Upper lobe of left lung (tissue), 6 donors: ENCODE results near the gene NRP1. TPM values are rescaled to one million over a fixed set of nuclear protein-coding genes. Genes with fewer than 3 reads are reported as not detected.

ENCODE experiments used
- ATAC-seq, 2 donors: fragments of 200-7000 bp; cut with Tn5 transposase; one replicate each; pipeline ENCODE4 v1.9.1; 2022; ENCODE audit warnings: mild to moderate bottlenecking in 2 of 2, moderate library complexity in 2 of 2; ENCODE audit not compliant: low FRiP score in 2 of 2
- DNase-seq, 2 donors: peaks; one replicate each; pipeline ENCODE4 v3.0.0-alpha.2; 2019 to 2020
- H3K27ac ChIP-seq, 4 donors: fragments of 200-600 bp; sonication (generic); one replicate each; pipeline ENCODE4 v1.5.1; 2016 to 2019
- H3K27me3 ChIP-seq, 4 donors: fragments of 200-600 bp; sonication (generic); one replicate each; pipeline ENCODE4 v1.5.1; 2017 to 2019
- H3K36me3 ChIP-seq, 4 donors: fragments of 200-600 bp; sonication (generic); one replicate each; pipeline ENCODE4 v1.5.1; 2016 to 2019
- H3K4me1 ChIP-seq, 4 donors: fragments of 200-600 bp; sonication (generic); one replicate each; pipeline ENCODE4 v1.5.1; 2018 to 2019
- H3K4me3 ChIP-seq, 4 donors: fragments of 200-600 bp; sonication (generic); one replicate each; pipeline ENCODE4 v1.5.1; 2017 to 2019; ENCODE audit warnings: mild to moderate bottlenecking in 2 of 4, moderate library complexity in 1 of 4
- H3K9me3 ChIP-seq, 4 donors: fragments of 200-600 bp; sonication (generic); one replicate each; pipeline ENCODE4 v1.5.1; 2018 to 2019
- CTCF ChIP-seq, 6 experiments: fragments of 450-650 bp in 4 of 6; fragments of 200-600 bp in 2 of 6; sonication (generic) in 2 of 6; IDR thresholded peaks; one replicate each; pipeline ENCODE4 v1.5.1; 2016 to 2019; ENCODE audit warnings: antibody characterized with exemption in 6 of 6
- EP300 ChIP-seq, 4 donors: sonication (generic); formaldehyde crosslinking; IDR thresholded peaks; one replicate each; pipeline ENCODE4 v1.5.1; 2017; ENCODE audit warnings: antibody characterized with exemption in 4 of 4, control low read depth in 2 of 4
- POLR2A ChIP-seq, 4 donors: fragments of 450-650 bp; IDR thresholded peaks; one replicate each; pipeline ENCODE4 v1.5.1; 2016 to 2017; ENCODE audit warnings: antibody characterized with exemption in 4 of 4, mild to moderate bottlenecking in 2 of 4
- POLR2AphosphoS5 ChIP-seq, 2 donors: sonication (generic); formaldehyde crosslinking; IDR thresholded peaks; one replicate each; pipeline ENCODE4 v1.5.1; 2017; ENCODE audit warnings: antibody characterized with exemption in 2 of 2
- WGBS, 2 donors: methylation state at CpG; one replicate each; pipeline ENCODE4 v1.1.5; 2017 to 2018; 5-methylcytosine and 5-hydroxymethylcytosine counted together
- total RNA-seq, 6 donors: library from RNA; depleted of rRNA in 4 of 6; stranded (reverse); fragments of >200 nt in 4 of 6; gene quantifications; one replicate each; pipeline versions ENCODE4 v1.1.0 to v1.2.1, GENCODE V29; 2016 to 2021
- donor health status: DM: no; HTN: no; CAD: no; lungs with moderate emphysema.
- donor health status: DM: no; HTN: yes; CAD: no; lungs with severe emphysema.

Gene NRP1
- total RNA-seq, 6 donors from 2014 or later = 48.5 to 136 (median 64.1) TPM

GRCh38 chr10:33211106-33211878 lies 123.2 kb downstream of the NRP1 start:
- ATAC-seq (peak; percentile 72 to 75), DNase-seq (peak; percentile 25 to 32)
- TF ChIP-seq POLR2AphosphoS5 (IDR thresholded peaks at IDR 0.05) (peak in 1 of 2 donors; percentile 22), CTCF (IDR thresholded peaks at IDR 0.05) (no peak)
- peak overlapping the region in 3 of 4 donors; percentile 17 to 67 (median 40) for H3K27ac ChIP-seq
- WGBS, 2 donors = 54 to 62% methylated on average over 10 of the region's 10 CpGs
- H3K36me3 ChIP-seq = peaks cover 0 to 70% (median 20%) of the 10 kb centered on the region in 4 donors
- H3K27me3 ChIP-seq = no peaks in the 10 kb centered on the region
- H3K4me3 ChIP-seq = no peak overlapping the region
- H3K9me3 ChIP-seq = no peaks in the 10 kb centered on the region
- peaks cover 10 to 20% (median 16%) of the 10 kb centered on the region in 4 donors for H3K4me1 ChIP-seq

- TF ChIP-seq POLR2A (IDR thresholded peaks at IDR 0.05) = no peak
- TF ChIP-seq EP300 (IDR thresholded peaks at IDR 0.05) = no peak
- TF ChIP-seq CTCF (IDR thresholded peaks at IDR 0.05) = no peak
- TF ChIP-seq POLR2AphosphoS5 (IDR thresholded peaks at IDR 0.05) = no peak
- WGBS, 2 donors = 90 to 94% methylated on average over 3 of the region's 3 CpGs
- peaks cover 0 to 72% (median 22%) of the 10 kb centered on the region in 4 donors for H3K36me3 ChIP-seq
- DNase-seq = no peak
- no peaks in the 10 kb centered on the region for H3K9me3 ChIP-seq
- H3K27ac ChIP-seq = no peak overlapping the region
- ATAC-seq = no peak
- H3K4me1 ChIP-seq = peaks cover 10 to 20% (median 16%) of the 10 kb centered on the region in 4 donors
- H3K27me3 ChIP-seq = no peaks in the 10 kb centered on the region
- H3K4me3 ChIP-seq = no peak overlapping the region
These were observed 124.7 kb downstream of the NRP1 start for GRCh38 chr10:33209802-33210201.

GRCh38 chr10:33208166-33208565 lies 126.3 kb downstream of the NRP1 start:
- Histone ChIP-seq H3K9me3 (no peaks in the 10 kb centered on the region), H3K27me3 (no peaks in the 10 kb centered on the region), H3K4me3 (no peak overlapping the region), H3K27ac (no peak overlapping the region), H3K4me1 (peaks cover 12 to 21% (median 14%) of the 10 kb centered on the region in 4 donors), H3K36me3 (peaks cover 0 to 61% (median 17%) of the 10 kb centered on the region in 4 donors)
- no peak for ATAC-seq
- 86 to 90% methylated on average over 4 of the region's 4 CpGs for WGBS, 2 donors
- TF ChIP-seq EP300 (IDR thresholded peaks at IDR 0.05) (no peak), POLR2A (IDR thresholded peaks at IDR 0.05) (no peak), CTCF (IDR thresholded peaks at IDR 0.05) (no peak), POLR2AphosphoS5 (IDR thresholded peaks at IDR 0.05) (no peak)
- DNase-seq = no peak

- H3K27me3 ChIP-seq = no peaks in the 10 kb centered on the region
- ATAC-seq (peak in 1 of 2 donors; percentile 63), DNase-seq (no peak)
- H3K4me3 ChIP-seq = no peak overlapping the region
- TF ChIP-seq POLR2AphosphoS5 (IDR thresholded peaks at IDR 0.05) (peak in 1 of 2 donors; percentile 10), EP300 (IDR thresholded peaks at IDR 0.05) (no peak)
- peaks cover under 1 to 19% (median 6%) of the 10 kb centered on the region in 4 donors for H3K4me1 ChIP-seq
- H3K27ac ChIP-seq = no peak overlapping the region
- H3K9me3 ChIP-seq = no peaks in the 10 kb centered on the region
- peaks cover 0 to 57% (median 13%) of the 10 kb centered on the region in 4 donors for H3K36me3 ChIP-seq
- 61 to 70% methylated on average over 7 of the region's 7 CpGs for WGBS, 2 donors
These were observed 130.4 kb downstream of the NRP1 start for GRCh38 chr10:33204031-33204430.

- Histone ChIP-seq H3K36me3 (peaks cover 0 to 43% (median 5%) of the 10 kb centered on the region in 4 donors), H3K27me3 (no peaks in the 10 kb centered on the region), H3K4me3 (no peak overlapping the region), H3K9me3 (no peaks in the 10 kb centered on the region), H3K4me1 (peaks cover 16 to 32% (median 19%) of the 10 kb centered on the region in 4 donors), H3K27ac (peak overlapping the region in 1 of 4 donors; percentile 24)
- WGBS, 2 donors = 66 to 70% methylated on average over 5 of the region's 5 CpGs
- TF ChIP-seq POLR2A (IDR thresholded peaks at IDR 0.05) = no peak
- DNase-seq = no peak
- no peak for ATAC-seq
These were observed 132.5 kb downstream of the NRP1 start for GRCh38 chr10:33201971-33202370.
